GM12891 (cell line): ENCODE measurements around the gene PON1.

Experiments used
- POLR2A ChIP-seq: IDR thresholded peaks from 2 replicates; pipeline ENCODE4 v1.6.1; 2011; ENCODE audit warnings: low read depth, low read length, control low read depth
- POLR2AphosphoS5 ChIP-seq: IDR thresholded peaks from 2 replicates; pipeline ENCODE4 v1.6.1; 2011; ENCODE audit warnings: low read depth, low read length, control low read depth

- TF ChIP-seq POLR2A (no peak), POLR2AphosphoS5 (no peak)
Measured at GRCh38 chr7:95316588-95316987, 7.7 kb downstream of the PON1 start.
